ENCODE measurements around the gene APCDD1. TPM values are rescaled to one million over a fixed set of nuclear protein-coding genes. Genes with fewer than 3 reads are reported as not detected.

Gene APCDD1
- total RNA-seq, 1 experiment from 2014 or later, result not detected

DNA sequence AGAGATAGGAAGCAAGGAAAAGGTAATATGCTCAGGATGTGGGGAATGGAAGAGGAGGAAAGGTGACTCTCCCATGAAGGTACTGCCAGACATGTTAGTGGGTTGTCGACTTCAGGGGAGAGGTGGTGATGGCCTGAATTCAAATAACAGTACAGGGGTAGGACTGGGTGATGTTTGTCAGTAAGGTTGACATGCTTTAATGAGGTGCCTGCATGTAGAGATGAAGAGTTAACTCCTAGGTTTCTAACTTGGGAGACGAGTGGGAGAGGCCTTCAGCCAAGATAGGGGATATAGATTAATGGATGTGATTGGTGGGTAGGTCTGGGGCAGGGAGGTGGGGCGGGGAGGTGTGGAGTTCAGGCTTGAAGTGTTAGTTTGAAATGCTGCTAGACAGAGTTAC is 74.0 kb downstream of the APCDD1 start:
- H4K20me1 ChIP-seq (ENCODE audit: insufficient read depth), result no peaks in the 10 kb centered on the region; the same call in 1 of the 2 replicates
- peaks cover 65% of the 10 kb centered on the region for H3K79me2 ChIP-seq (ENCODE audit: insufficient read depth, low read length)
- H2AFZ ChIP-seq (ENCODE audit: low read depth, low read length, poor library complexity, severe bottlenecking), result no peak overlapping the region
- ChIA-PET CTCF (no interaction called here), POLR2A (no interaction called here), RAD21 (ENCODE audit: low non-redundant PET in 1 of 2, low total read pairs in 2 of 2, uncharacterized antibody in 2 of 2, unreplicated experiment in 2 of 2) (no interaction called here)
- H3K9me2 ChIP-seq (ENCODE audit: insufficient read depth), result no peaks in the 10 kb centered on the region
- intact Hi-C loops (cut with micrococcal nuclease), result no loop called here
- no peak overlapping the region for H3K9ac ChIP-seq (ENCODE audit: low read length)
- H3K36me3 ChIP-seq (ENCODE audit: control insufficient read depth in 1 of 2, insufficient read depth in 2 of 2, low read length in 2 of 2), result peaks cover 0 to 2% of the 10 kb centered on the region in 2 experiments; a peak in 1 of 4 replicates
- H3K27me3 ChIP-seq (ENCODE audit: insufficient read depth, low read length), result no peaks in the 10 kb centered on the region
- DNase-seq (ENCODE audit: low read depth, low spot score) (no peak), ATAC-seq (no peak)
- no peak for TF ChIP-seq CEBPB (IDR thresholded peaks at IDR 0.05; ENCODE audit: low read depth)
- no peak overlapping the region for H3K4me2 ChIP-seq (ENCODE audit: low read length)
- no TSS peak for BruUV-seq (replicated peaks)
- H3K4me3 ChIP-seq (replicated peaks in 1 of 2; ENCODE audit: low read depth in 1 of 2, low read length in 2 of 2), result no peak overlapping the region
- no peak overlapping the region for H3K27ac ChIP-seq (ENCODE audit: low read depth, low read length)
- peaks cover 11 to 17% of the 10 kb centered on the region in 2 experiments for H3K4me1 ChIP-seq (ENCODE audit: control insufficient read depth in 1 of 2, insufficient read depth in 2 of 2, low read length in 2 of 2)
- H3K9me3 ChIP-seq (ENCODE audit: control insufficient read depth in 1 of 2, insufficient read depth in 1 of 2, low read depth in 1 of 2, low read length in 2 of 2), result no peaks in the 10 kb centered on the region

DNA sequence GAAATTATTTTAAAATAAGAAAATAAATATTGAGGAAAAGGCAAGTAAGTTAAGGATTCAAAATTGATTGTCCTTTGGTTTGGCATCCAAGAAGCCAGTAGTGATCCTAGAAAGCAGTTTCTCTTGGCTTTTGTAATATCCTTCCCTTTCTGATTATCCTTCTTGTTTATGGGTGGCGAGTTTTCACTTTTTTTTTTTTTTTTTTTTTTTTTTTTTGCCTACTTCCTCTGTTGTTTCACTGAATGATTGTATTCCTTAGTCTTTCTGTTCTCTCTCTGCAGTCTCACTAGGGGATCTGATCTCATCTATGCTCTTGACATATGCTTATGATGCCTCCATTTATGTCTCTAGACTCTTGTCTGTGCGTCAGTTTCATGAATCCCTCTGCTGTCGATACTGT is 75.6 kb downstream of the APCDD1 start:
- intact Hi-C loops (cut with micrococcal nuclease), result no loop called here
- POLR2A ChIA-PET, result no interaction called here
- Histone ChIP-seq H3K79me2 (ENCODE audit: insufficient read depth, low read length) (peaks cover 65% of the 10 kb centered on the region), H3K9me3 (ENCODE audit: control insufficient read depth in 1 of 2, insufficient read depth in 1 of 2, low read depth in 1 of 2, low read length in 2 of 2) (no peaks in the 10 kb centered on the region), H3K9ac (ENCODE audit: low read length) (no peak overlapping the region), H3K27ac (ENCODE audit: low read depth, low read length) (no peak overlapping the region), H3K4me2 (ENCODE audit: low read length) (no peak overlapping the region), H3K4me3 (replicated peaks in 1 of 2; ENCODE audit: low read depth in 1 of 2, low read length in 2 of 2) (no peak overlapping the region), H3K27me3 (ENCODE audit: insufficient read depth, low read length) (no peaks in the 10 kb centered on the region), H4K20me1 (ENCODE audit: insufficient read depth) (no peaks in the 10 kb centered on the region; the same call in 1 of the 2 replicates), H3K4me1 (ENCODE audit: control insufficient read depth in 1 of 2, insufficient read depth in 2 of 2, low read length in 2 of 2) (peaks cover 11 to 14% of the 10 kb centered on the region in 2 experiments), H2AFZ (ENCODE audit: low read depth, low read length, poor library complexity, severe bottlenecking) (no peak overlapping the region), H3K36me3 (ENCODE audit: control insufficient read depth in 1 of 2, insufficient read depth in 2 of 2, low read length in 2 of 2) (peaks cover 0 to 2% of the 10 kb centered on the region in 2 experiments; a peak in 1 of 4 replicates), H3K9me2 (ENCODE audit: insufficient read depth) (no peaks in the 10 kb centered on the region)
- CTCF ChIA-PET, result no interaction called here
- TF ChIP-seq RAD21 (IDR thresholded peaks at IDR 0.05; ENCODE audit: low read depth) (no peak), JUND (IDR thresholded peaks at IDR 0.05) (no peak), POLR2A (IDR thresholded peaks at IDR 0.05; ENCODE audit: borderline replicate concordance, extremely low read depth, insufficient read depth, insufficient read length) (no peak), ELF1 (IDR thresholded peaks at IDR 0.05; ENCODE audit: borderline replicate concordance, low read depth) (no peak), TCF7L2 (IDR thresholded peaks at IDR 0.05; ENCODE audit: borderline replicate concordance, extremely low read depth, insufficient read depth, insufficient read length) (no peak), FOSL1 (IDR thresholded peaks at IDR 0.05; ENCODE audit: low read depth) (no peak), EZH2phosphoT487 (IDR thresholded peaks at IDR 0.05; ENCODE audit: borderline replicate concordance) (no peak), ZFX (IDR thresholded peaks at IDR 0.05) (no peak), EGR1 (IDR thresholded peaks at IDR 0.05; ENCODE audit: low read depth) (no peak)
- TF ChIP-seq, protein P1, sequence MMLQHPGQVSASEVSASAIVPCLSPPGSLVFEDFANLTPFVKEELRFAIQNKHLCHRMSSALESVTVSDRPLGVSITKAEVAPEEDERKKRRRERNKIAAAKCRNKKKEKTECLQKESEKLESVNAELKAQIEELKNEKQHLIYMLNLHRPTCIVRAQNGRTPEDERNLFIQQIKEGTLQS (IDR thresholded peaks at IDR 0.05), result no peak
- TF ChIP-seq, protein P2, sequence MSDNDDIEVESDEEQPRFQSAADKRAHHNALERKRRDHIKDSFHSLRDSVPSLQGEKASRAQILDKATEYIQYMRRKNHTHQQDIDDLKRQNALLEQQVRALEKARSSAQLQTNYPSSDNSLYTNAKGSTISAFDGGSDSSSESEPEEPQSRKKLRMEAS (IDR thresholded peaks at IDR 0.05), result no peak
- TF ChIP-seq, protein P3, sequence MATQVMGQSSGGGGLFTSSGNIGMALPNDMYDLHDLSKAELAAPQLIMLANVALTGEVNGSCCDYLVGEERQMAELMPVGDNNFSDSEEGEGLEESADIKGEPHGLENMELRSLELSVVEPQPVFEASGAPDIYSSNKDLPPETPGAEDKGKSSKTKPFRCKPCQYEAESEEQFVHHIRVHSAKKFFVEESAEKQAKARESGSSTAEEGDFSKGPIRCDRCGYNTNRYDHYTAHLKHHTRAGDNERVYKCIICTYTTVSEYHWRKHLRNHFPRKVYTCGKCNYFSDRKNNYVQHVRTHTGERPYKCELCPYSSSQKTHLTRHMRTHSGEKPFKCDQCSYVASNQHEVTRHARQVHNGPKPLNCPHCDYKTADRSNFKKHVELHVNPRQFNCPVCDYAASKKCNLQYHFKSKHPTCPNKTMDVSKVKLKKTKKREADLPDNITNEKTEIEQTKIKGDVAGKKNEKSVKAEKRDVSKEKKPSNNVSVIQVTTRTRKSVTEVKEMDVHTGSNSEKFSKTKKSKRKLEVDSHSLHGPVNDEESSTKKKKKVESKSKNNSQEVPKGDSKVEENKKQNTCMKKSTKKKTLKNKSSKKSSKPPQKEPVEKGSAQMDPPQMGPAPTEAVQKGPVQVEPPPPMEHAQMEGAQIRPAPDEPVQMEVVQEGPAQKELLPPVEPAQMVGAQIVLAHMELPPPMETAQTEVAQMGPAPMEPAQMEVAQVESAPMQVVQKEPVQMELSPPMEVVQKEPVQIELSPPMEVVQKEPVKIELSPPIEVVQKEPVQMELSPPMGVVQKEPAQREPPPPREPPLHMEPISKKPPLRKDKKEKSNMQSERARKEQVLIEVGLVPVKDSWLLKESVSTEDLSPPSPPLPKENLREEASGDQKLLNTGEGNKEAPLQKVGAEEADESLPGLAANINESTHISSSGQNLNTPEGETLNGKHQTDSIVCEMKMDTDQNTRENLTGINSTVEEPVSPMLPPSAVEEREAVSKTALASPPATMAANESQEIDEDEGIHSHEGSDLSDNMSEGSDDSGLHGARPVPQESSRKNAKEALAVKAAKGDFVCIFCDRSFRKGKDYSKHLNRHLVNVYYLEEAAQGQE (IDR thresholded peaks at IDR 0.05; ENCODE audit: low read depth), result no peak
- ATAC-seq (no peak), DNase-seq (ENCODE audit: low read depth, low spot score) (no peak)
- BruUV-seq (replicated peaks), result no TSS peak
- RAD21 ChIA-PET (ENCODE audit: low non-redundant PET in 1 of 2, low total read pairs in 2 of 2, uncharacterized antibody in 2 of 2, unreplicated experiment in 2 of 2), result no interaction called here
